Activated CD8-positive, alpha-beta memory T cell treated with anti-CD3 and anti-CD28 coated beads, Interleukin-2, amount 50 U/mL, for 48 hours (primary cell): ENCODE results near the gene CAMTA1.
A peak's percentile ranks its signal among the peaks of the same experiment; 100 is the strongest.

Source experiments
- DNase-seq: peaks from one replicate; pipeline ENCODE4 v3.0.0-alpha.2; 2020

The CAMTA1 gene

DNA sequence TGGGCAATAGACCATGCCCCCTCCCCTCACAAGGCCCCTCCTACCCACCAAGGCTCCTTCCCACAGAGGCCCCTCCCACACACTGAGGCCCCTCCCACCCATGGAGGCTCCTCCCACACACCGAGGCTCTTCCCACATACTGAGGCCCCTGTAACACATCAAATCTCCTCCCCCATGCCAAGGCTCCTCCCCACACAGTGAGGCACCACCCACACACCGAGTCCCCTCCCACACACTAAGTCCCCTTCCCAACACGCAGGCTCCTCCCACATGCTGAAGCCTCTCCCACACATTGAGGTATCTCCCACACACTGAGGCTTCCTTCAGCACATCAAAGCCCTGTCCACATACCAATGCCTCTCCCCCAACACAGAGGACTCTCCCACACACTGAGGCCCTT is 391.8 kb downstream of the CAMTA1 start:
- no peak for DNase-seq

DNA sequence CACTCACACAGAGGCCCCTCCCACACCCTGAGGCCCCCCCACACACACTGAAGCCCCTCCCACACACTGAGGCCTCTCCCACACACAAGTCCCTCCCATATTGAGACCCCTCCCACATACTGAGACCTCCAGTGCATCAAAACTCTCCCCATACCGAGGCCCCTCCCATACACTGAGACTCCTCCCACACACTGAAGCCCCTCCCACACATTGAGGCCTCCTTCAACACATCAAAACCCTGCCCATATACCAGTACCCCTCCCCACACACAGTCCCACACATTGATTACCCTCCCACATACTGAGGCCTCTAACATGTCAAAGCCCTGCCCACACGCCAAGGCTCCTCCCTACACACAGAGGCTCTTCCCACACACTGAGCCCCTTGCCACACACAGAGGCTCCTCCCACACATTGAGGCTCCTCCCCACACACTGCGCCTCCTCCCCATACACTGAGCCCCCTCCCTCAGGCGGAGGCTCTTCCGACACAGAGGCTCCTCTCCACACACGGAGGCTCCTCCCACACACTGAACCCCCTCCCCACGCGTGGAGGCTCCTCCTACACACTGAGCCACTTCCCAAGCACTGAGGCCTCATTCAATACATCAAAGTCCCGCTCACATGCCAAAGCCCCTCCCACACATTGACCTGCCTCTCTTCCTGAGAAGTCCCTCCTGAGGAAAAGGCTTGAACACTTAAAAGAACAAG is 392.3 kb downstream of the CAMTA1 start:
- DNase-seq, result no peak

DNA sequence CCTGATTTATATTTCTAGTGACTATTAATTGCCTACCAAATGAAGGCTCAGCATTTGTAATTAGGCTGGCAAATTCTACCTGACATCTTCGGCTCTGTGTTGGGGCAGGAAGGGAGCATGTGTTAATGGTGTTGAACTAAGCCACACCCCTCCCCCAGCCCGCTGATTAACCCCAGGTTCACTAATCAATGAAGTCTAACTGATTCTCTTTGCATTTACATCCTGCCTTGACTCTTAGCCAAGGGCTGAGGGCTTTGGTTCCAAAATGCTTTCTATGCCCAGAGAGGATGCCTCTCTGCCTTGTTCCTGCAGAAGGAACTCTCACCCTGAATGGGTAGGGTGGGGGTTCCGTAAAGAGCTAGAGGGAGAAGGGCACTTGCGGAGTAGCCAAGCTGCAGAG is 393.1 kb downstream of the CAMTA1 start:
- DNase-seq, result no peak

DNA sequence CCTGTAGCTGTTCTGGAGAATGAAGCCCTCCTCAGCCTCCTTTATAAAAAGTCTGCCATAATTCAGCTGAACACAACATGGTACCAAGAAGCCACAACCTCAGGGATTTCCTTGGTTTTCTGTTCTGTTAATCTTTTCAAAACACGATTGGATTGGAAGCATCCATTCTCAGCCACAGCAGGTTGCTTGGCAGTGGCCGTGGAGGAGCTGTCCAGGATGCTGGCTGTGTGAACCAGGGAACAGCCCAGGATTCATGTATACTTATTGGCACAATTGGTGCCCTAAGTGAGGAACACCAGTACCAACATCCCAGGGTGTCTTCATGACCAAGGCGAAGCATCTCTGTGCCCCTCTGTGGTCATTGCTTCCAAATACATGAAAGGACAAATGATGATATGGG is 393.5 kb downstream of the CAMTA1 start:
- DNase-seq, result no peak

DNA sequence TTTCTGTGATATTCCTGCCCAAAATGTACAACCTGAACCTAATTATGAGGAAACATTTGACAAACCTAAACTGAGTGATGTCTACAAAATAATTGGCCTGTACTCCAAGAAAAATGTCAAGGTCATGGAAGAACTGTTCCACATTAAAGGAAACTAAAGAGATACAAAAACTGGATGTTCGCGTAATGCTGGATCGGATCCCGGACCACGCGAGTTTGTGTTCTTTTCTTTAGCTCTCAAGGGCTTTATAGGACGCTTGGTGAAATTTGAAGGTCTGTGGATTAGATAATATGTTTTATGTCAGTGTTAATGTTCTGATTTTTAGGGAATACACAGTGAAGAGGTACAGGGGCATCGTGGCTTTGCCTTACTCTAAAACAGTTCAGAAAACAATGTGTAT is 400.5 kb downstream of the CAMTA1 start:
- no peak for DNase-seq

DNA sequence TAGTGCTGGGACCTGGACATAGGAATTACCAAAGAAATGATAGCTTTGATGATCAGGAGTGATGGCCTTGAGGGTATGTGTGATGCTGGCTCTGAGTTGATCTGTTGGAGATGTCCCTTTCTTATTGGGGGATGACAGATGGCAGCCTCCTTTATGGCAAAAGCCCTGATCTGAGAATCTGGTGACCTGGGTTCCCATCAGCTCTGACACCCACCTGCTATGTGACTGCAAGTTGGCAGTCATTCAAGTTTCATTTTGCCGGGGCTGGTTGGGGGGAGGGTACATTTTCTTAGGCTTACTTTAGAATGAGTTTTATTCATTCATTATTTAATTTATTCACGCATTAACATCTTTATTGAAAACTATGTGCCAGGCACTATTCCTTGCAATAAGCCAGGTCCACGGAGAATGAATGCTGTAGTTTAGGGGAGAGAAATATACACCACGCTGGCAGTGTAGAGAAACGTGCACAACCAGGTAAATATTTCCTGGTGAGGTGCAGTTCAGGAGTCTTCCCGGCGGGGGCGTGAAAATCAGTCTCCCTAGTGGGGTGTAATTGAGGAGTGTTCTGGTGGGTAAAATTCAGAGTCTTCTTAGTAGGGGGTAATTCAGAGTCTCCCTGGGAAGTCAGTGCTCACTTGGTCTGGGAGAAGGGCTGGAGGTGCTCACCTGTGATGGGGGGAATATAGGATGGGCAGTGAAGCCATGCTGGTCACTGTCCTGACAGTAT is 401.3 kb downstream of the CAMTA1 start:
- DNase-seq, result no peak

DNA sequence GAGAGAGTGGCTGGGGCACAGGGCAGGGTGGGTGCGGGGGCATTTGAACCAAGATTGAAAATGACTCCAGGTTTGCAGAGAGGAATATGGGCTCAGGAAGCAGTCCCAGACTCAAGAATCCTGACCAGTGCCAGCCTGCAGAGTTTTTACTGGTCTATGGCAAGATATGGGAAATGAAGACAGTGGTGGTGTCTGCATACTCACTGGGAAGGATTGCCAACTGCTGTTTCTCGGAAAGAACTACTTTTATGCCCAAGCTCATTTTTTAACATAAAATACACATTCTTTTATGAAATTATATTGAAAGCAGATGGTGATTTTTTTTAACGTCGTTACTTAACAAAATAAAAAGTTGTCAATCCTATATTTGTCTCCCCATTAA is 401.8 kb downstream of the CAMTA1 start:
- DNase-seq, result no peak

DNA sequence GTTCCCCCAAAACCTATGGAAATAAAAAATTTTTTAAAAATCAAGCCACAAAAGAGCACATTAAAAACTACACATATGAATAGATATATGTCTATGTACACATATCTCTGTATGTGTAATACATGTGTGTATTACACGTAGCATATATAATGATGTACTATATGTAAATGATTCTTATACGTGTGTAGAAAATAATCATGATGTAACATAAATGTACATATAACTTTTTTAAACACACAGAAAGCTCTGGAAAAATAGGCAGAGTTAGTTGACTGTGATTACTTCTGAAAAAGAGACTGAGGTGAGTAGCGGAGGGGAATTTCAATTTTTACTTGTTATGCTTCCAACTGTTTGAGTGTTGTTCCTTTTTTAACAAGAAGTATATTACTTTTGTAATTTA is 405.0 kb downstream of the CAMTA1 start:
- no peak for DNase-seq

DNA sequence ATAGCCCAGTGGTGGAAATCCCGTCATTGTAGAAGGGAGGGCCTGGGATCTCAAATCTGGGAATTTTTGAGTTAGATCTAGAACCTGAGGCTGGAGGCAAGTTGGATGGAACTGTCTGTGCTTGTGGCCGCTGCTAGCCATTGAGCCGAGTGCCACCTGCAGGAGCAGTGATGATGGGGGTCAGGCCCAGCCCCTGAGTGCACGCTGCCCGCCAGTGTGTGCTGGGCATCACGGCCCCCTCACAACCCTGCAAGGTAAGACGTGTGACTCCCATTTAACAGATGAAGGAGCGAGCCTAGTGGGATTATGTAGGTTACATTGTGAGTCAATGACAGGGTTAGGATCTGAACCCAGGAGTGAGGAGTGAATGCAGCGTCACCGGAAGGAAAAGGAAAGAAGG is 407.2 kb downstream of the CAMTA1 start:
- DNase-seq, result no peak

DNA sequence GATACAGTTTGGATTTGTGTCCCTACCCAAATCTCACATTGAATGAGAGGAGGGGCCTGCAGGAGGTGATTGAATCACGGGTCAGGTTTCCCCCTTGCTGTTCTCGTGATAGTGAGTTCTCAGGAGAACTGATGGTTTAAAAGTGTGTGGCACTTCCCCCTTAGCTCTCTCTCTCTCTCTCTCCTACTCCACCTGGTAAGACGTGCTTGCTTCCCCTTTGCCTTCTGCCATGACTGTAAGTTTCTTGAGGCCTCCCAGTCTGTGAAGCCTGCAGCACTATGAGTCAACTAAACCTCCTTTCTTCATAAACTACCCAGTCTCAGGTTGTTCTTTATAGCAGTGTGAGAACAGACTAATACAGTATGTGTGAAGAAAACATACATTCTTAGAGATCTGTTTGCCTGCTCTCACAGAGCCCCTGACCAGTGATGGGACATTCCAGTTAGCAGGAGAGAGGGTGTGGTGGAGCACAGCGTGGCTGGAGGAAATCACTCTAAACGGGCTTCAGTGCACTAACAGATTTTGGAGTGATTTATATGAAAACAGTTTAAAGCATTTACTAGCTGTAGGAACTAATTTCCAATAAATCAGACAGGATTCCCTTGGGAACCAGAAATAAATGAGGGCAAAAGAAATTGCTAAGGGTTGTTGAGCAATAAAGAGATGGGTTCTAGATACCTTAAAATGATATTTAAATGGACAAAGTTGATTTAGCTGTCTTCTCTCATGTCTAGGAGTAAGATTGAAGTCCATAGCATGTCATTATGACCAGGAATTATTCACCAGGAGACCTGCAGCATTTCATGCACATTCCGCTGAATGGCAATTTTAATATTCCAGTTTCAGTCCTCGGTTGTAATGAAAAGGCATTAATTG is 411.0 kb downstream of the CAMTA1 start:
- no peak for DNase-seq

DNA sequence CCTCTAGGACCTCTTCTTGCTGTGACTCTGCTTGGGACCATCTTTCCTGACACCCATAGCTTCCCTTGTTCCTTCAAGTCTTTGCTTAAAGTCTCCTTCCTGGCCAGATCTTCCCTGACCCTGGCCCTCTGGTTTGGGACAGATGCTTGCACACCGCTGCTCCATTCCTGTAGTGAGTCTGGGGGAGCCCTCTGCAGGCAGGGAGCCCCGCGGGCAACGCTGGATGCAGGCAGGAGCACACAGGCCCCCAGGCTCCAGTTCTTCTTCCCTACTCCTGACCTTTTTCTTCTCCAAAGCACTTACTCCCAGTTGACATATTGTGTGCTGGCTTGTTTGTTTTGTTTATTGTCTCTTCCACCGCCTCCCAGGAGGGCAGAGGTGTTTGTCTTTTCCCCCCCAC is 413.4 kb downstream of the CAMTA1 start:
- no peak for DNase-seq

DNA sequence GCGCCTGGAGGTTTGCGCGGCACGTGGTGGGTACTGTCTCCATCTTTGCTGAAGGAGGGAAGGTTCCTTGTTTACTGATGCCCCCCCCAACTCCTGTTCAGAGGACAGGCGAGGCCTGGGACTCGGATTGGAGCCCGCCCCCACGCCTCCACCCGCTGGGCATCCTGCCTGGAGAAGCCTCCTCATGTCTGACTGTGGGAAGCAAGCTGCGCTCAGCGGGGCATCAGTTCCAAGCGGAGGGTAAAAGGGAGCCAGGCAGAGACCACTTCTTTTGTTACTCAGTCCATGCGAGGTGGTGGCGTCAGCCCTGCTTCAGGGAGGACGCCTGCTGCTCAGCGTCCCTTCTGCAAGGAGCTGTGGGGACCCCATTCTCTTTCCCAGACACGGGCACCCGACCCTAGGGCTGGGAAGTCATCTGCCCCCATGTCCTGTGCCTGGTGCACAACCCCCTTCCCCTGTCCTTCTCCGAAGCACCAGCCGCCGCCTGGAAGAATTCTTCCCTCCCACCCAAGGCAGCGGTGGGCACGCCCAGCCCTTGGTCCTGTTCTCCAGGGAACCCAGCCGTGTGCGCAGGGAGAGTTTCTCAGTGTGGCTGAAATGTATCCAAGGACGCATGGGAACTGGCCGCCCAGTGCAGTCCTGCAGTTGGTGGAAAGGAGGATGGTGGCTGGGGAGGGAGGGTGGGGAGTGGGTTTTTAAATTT is 414.0 kb downstream of the CAMTA1 start:
- DNase-seq, result no peak

DNA sequence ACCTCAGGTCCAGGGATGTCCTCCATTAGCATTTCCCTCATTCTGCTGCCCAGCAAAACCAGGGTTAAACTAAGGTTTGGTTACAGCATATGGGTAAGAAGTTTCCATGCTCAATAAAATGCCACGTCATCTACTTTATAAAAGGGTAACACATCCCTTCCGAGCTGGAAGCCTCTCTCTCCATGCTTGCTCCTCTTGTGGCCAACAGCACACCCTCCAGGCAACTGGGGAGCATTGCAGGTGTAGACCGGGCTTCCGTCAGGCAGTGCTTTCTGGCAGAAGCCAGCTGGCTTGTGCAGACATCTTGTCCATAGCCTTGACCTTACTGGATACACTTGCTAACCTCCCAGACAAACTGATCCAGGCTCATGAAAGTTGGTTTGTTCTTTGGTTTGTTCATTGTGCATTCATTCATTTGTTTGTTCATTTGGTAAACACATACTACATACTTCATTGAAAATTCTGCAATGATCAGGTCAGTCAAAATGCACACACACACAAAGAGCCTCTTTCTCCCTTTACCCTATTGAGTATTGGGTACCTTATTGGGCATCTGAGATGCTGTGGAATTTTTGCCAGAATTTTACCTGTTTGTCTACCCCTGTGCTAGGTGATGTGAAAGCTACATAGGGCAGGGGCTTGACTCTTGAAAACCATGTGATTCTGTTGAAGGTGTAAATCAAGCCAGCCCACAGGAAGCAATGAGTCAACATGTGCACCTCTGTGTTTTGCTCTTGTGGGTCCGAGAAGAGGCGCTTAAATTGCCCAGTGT is 422.8 kb downstream of the CAMTA1 start:
- peak; percentile 63 for DNase-seq

DNA sequence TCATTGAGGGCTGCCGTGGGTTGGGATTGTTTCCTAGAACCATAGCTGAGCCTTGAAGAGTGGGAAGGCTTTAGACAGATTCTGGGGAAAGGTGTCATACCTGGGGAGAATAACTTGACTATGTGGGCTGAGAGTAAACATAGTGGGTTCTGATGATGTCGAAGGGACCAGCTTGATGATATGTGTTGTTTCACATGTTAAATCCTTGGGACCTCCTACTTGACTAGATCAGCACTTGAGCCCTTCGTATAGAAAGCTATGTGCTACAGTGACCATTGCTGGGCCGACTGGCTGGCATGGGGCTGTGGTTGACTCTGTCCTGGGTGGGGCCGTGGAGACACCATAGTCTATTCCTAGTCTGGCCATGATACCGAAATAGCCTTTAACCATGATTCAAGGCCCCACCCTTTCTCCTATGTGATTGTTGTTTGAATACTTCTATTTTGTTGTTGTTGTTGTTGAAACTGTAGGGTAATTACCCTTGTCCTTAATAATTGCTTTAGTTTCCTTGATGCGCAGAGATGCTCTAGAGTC is 423.5 kb downstream of the CAMTA1 start:
- no peak for DNase-seq

DNA sequence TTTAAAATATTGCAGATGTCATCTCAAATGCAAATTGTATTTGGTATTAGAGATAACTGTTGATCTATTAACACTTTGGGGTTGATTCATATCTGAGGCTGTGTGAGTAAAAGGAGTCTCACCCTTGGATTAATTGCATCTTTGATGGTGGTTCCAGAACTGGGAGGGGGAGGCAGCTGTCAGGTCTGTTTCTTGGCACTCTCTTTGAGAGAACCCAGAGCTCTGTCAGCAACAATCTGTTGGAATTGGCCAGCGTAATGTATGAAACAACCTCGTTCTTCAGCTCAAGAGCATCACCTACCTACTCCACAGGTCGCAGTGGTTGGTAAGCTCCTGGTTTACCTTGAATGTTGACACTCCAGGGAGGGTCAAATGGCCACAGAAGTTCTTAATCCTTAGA is 424.1 kb downstream of the CAMTA1 start:
- no peak for DNase-seq

DNA sequence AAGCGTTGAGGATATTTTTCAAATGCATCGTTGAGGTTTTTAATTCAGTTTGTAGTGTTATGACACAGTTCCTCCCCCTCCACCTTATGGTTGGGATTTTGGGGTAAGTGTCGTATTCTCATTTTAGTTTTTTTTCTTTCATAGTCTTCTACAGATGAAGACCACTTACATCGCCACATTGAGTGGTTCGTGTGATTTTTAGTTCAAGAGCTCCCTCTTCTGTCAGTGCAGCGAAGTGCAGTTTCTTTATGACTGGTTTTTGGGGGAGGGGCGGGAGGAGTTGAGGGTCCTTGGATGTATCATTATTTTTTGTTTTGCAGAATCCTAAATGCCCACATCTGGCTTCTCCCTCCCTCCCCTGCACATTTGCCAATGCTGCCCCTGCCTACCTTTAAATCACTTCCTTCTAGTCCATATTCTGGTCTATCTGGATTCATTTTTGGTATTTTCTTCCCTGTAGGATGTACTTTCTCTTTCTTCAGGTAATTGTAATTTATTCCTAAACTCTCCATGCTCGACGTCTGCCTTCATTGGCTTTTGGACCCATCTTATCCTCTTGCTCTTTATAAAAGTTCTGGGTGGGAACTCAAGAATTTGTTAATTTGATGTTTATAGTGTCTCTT is 433.1 kb downstream of the CAMTA1 start:
- peak; percentile 57 for DNase-seq

DNA sequence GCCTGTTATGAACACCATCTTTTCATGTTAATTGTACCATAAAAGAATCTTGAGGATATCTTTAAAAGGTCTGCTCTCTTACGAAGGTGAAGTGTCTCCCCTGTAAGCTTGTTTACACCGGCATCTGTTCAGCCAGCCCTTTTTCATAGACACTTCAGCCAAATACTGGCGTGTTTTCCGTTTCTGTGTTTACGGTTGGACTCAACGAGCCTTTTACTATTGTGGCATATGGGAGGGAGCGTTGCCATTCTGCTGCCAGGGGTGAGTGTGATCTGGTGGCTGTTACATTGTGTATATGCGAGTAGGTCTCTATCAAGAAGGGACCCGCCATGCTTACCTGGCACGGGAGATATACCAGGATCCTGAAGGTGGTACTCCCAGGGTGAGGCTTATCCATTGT is 433.8 kb downstream of the CAMTA1 start:
- DNase-seq, result no peak

DNA sequence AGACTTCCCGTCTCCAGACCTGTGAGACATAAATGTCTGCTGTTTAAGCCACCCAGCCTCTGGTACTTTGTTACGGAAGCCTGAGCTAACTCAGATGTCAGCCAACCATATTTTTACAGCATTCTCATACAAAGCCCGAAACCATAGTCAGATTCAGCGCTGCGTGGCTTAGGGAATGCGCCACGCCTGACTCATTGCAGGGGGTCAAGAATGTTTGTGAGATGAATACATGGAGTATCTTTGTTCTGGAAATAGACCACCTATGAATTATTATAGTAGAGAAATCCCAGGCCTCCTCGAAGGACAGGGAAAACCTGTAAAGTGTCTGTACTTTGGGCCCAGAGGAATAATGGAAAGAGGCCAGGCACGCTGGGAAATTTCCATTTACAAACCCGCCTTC is 434.8 kb downstream of the CAMTA1 start:
- DNase-seq, result no peak

DNA sequence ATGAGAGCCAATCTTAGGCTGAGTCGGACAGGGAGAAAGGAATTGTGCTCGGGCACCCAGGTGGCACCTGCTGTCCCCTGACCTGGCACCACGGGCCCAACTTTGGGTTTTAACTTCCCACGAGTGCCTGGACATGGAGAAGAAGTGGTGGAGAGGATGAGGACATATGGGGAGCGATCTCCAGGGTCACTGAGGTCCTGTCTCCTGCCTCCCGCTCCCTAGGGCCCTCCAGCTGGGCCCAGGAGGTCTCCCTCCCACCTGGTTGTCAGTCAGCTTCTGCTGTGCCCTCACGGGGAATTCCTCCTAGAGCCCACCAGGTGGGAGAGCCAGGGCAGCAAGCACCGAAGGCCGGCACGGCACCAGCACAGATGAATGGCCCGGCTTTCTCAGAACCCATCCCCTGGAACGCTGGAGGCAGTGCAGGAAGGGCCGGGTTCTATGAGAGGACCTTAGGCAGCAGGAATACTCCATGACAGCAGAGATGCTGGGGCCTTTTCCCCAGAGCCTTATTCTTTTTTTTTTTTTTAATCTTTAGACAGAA is 435.5 kb downstream of the CAMTA1 start:
- DNase-seq, result no peak

DNA sequence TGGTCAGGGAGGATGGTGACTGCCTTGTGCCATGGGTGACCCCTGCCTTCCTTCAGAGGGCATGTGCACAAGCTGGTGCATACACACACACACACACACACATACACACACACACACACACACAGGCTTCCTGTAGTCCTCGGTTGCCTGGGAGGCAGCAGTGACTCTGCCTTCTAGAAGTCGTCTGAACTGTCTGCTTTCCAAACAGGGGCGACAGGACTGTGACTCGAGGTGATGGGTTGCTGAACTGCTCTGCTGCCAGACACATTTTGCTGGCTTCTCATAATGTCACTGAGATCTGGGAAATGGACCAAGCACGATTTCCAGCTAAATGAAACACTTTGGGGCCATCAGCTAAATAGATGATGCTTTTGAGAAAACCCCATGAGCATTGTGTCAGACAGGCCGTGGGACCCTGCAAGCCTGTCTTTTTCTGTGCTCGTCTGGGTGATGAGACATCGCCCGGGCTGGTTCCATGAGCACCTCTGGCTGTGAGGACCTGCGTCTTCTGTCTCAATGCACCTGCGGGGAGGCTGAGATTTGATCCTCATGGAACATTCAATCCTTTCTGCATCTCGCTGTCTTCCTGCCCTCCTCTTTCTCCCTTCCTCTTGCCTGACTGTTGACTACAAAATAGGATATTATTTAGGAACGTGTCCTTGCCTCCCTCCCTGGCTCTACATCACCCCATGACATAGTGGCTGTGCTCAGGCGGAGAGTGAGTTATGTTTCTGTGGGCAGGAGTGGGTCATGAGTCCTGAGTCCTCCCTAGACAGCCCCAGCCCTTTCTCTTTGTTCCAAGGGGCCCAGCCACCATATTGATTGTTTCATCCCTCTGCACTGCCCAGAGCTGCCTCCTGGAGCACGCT is 436.8 kb downstream of the CAMTA1 start:
- no peak for DNase-seq

DNA sequence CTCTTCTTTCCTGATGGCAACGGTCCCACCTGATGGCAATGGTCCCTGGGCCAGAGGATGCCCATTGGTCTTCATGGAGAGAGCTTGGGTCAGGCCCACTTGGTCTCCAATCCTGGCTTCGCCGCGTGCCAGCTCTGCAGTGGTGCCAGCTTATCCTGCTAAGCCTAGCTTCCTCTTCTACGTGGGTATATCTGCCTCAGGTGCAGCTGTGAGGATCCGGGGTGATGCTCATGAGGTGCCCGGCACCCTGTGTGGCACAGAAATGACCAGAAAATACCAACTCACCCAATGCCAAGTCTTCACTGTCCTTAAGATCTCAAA is 437.4 kb downstream of the CAMTA1 start:
- no peak for DNase-seq
